Naive B cell (primary cell): Measurements from ENCODE around the gene PCNX1. TPM values are rescaled to one million over a fixed set of nuclear protein-coding genes. Genes with fewer than 3 reads are reported as not detected.

Experiments used
- ATAC-seq, 2 donors: fragments of 150-1000 bp; cut with Tn5 transposase; 2 replicates each; pipeline ENCODE4 v1.10.0; 2021; ENCODE audit warnings: low read depth in 2 of 2, mild to moderate bottlenecking in 2 of 2, moderate library complexity in 2 of 2
- DNase-seq: peaks from one replicate; pipeline ENCODE4 v3.0.0; 2022
- H3K27ac Mint-ChIP-seq, 6 donors: one replicate each; pipeline ENCODE4 v1.8.0; 2020 to 2022; ENCODE audit warnings: mild to moderate bottlenecking in 6 of 6, mixed read lengths in 6 of 6, moderate library complexity in 5 of 6, inconsistent platforms in 2 of 6
- H3K27me3 Mint-ChIP-seq, 3 donors: one replicate each; pipeline ENCODE4 v1.8.0; 2021 to 2022; ENCODE audit warnings: mixed read lengths in 3 of 3, mild to moderate bottlenecking in 1 of 3
- H3K36me3 Mint-ChIP-seq, 2 donors: one replicate each; pipeline ENCODE4 v1.8.0; 2020 to 2022; ENCODE audit warnings: mixed read lengths in 2 of 2, inconsistent platforms in 1 of 2, mild to moderate bottlenecking in 1 of 2
- H3K4me1 Mint-ChIP-seq, 3 donors: one replicate each; pipeline ENCODE4 v1.8.0; 2020 to 2022; ENCODE audit warnings: mixed read lengths in 3 of 3, inconsistent platforms in 1 of 3, mild to moderate bottlenecking in 1 of 3, moderate library complexity in 1 of 3
- H3K4me3 Mint-ChIP-seq, 8 donors: one replicate each; pipeline ENCODE4 v1.8.0; 2020 to 2022; ENCODE audit warnings: mild to moderate bottlenecking in 8 of 8, mixed read lengths in 8 of 8, moderate library complexity in 8 of 8, inconsistent platforms in 2 of 8
- H3K9me3 Mint-ChIP-seq, 7 donors: one replicate each; pipeline ENCODE4 v1.8.0; 2020 to 2022; ENCODE audit warnings: mixed read lengths in 7 of 7, mild to moderate bottlenecking in 5 of 7, inconsistent platforms in 2 of 7, moderate library complexity in 1 of 7
- polyA plus RNA-seq, 6 donors: library from polyadenylated mRNA; unstranded; fragments of 300-500 nt; fragmentation: Illumina TruSeq; gene quantifications; one replicate each; pipeline ENCODE4 v1.2.3, GENCODE V29; 2021; ENCODE audit warnings: low read depth in 6 of 6

The PCNX1 gene
- polyA plus RNA-seq, 6 donors from 2014 or later: 4.8 to 10.7 (median 7.5) TPM

DNA sequence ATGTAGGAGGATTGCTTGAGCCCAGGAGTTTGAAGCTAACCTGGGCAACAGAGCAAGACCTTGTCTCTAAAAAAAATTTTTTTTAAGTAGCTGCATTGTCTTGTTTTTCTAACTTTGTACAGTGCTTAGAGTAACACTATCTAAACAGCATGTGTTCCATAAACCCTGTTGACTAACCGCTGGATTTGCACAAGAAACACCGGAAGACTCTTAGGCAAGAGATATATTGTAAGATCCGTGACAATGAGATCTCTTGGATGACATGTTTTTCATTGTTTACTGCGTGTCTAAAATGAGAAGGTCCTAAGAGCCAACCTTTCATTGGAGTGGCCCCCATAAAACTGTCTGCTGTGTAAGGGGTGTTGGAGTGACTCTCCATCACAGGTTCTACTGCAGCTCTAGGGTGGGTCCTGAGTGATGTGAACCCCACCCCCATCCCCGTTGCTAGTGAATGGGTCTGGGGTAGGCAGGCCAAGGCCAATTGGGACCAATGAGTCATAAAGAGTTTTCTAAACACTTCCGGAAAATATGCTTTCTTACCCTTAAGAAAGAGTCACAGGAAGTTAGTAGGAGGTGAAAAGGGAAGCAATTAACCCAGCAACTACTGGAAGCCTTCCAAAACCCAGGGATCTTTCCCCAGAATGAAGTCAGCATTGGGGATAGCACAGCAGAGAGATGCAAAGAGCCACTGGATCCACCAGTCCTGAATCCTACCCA, 24.3 kb upstream of the PCNX1 start:
- Mint-ChIP-seq H3K9me3 (no peaks in the 10 kb centered on the region), H3K27ac (no peak overlapping the region), H3K4me1 (peaks cover 27 to 36% (median 36%) of the 10 kb centered on the region in 3 donors), H3K4me3 (peak overlapping the region in 2 of 8 donors; percentile 37 to 41), H3K36me3 (no peaks in the 10 kb centered on the region), H3K27me3 (peaks cover 0 to 3% (median 0%) of the 10 kb centered on the region in 3 donors)
- ATAC-seq (no peak), DNase-seq (no peak)

DNA sequence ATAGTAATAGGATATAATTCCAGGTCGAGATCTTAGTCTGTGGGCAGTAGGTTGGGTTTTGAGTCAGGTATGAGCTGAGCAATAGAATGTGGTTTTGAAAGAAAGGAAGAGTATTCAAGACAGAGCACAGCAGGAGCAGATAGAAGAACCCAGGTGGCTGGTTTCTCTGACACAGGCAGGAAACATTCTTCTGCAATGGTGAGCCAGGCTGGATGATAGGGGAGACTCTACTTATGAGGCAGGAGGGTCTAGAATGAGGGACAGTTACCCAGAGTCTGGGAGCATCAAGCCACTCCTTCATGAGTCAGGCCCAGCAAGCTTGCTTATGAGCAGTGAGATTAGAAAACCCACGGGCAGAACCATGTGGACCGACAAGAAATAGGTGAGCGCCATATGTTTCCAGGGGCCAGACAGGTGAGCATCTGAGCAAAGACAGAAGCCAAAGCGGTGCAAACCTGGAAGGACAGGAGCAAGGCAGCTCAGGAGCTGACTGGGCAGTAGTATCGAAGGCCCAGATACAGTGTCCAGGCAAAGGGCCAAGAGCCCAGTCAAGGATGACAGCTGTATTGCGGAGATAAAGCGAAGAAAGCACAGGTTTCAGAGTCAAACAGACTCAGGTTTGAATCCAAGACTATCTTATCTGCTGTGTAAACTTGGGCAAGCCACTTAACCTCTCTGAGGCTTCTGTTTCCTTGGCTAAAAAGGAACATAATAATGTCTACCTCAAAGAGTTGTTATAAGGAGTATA, 22.5 kb upstream of the PCNX1 start:
- Mint-ChIP-seq H3K4me1 (peaks cover 27 to 39% (median 36%) of the 10 kb centered on the region in 3 donors), H3K27me3 (peaks cover 0 to 3% (median 0%) of the 10 kb centered on the region in 3 donors), H3K4me3 (no peak overlapping the region), H3K36me3 (no peaks in the 10 kb centered on the region), H3K9me3 (no peaks in the 10 kb centered on the region), H3K27ac (peak overlapping the region in 1 of 6 donors; percentile 6)
- ATAC-seq (no peak), DNase-seq (no peak)

DNA sequence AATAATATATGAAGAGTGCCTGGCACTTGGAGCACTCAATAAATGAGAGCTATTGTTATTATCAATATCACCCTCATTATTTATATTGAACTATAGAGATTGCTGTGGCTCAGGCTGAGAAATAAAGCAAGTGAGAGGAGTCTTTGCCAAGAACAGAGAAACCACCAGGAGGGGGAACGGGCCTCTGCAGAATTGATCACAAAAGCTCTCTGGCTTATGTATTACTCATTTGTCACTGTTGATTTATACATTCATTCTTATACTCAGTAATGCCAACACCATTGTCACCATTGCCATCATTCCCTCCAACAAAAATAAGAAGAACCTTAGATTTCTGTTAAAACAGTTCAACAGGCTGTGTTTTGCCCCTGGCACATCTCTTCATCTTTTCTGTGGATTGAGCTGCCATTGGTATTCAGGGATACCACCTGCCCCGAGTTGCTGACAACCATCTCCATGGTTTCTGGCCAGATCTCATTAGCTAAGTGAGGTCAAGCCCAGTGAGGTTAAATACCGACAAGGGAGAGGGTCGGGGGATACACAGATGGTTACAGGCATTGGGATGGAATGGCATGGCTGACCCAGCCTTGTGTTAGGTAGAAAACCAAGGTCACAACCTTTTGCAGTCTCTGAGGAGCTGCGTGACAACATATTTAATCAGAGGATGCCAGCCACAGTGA, 21.8 kb upstream of the PCNX1 start:
- ATAC-seq: no peak
- peaks cover 0 to 3% (median 0%) of the 10 kb centered on the region in 3 donors for H3K27me3 Mint-ChIP-seq
- peaks cover 27 to 39% (median 36%) of the 10 kb centered on the region in 3 donors for H3K4me1 Mint-ChIP-seq
- no peak overlapping the region for H3K4me3 Mint-ChIP-seq
- H3K27ac Mint-ChIP-seq: no peak overlapping the region
- DNase-seq: no peak
- no peaks in the 10 kb centered on the region for H3K9me3 Mint-ChIP-seq
- no peaks in the 10 kb centered on the region for H3K36me3 Mint-ChIP-seq

DNA sequence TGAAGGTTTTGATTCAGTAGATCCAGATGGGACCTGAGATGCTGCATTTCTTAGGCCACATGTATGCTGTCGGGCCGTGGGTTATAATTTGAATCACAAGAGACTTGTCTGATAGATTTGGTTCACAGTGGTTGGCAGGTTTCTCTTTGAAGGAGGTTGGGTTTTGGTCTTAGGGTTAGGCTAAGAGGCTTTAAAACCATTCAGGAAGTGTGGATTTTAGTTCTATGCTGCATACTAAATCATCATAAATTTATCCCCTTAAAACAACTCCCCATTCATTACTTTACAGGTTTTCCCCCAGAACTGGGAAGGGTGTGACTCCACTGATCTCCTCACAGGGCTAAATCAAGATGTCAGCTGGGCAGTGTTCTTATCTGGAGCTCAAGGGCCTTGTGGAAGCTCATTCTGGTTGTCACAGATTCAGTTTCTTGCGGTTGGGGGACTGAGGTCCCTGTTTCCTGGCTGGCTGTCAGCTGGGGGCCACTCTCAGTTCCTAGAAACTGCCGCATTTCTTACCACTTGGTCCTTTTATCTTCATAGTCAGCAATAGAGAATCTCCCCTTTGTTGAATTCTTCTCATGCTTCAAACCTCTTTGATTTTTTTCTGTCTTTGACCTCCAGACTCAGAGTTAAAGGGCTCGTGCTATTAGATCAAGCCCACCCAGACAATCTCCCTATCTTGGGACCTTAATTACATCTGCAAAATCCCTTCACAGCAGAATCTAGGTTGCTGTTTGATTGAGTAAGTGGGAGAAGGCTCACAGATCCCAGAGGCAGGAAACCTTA, 20.6 kb upstream of the PCNX1 start:
- peaks cover 0 to 3% (median 0%) of the 10 kb centered on the region in 3 donors for H3K27me3 Mint-ChIP-seq
- H3K27ac Mint-ChIP-seq: peak overlapping the region in 5 of 6 donors; percentile 5 to 70 (median 57)
- no peaks in the 10 kb centered on the region for H3K36me3 Mint-ChIP-seq
- ATAC-seq (peak; percentile 77 to 82), DNase-seq (peak; percentile 33)
- H3K9me3 Mint-ChIP-seq: no peaks in the 10 kb centered on the region
- peaks cover 27 to 39% (median 36%) of the 10 kb centered on the region in 3 donors for H3K4me1 Mint-ChIP-seq
- H3K4me3 Mint-ChIP-seq: peak overlapping the region; percentile 36 to 74 (median 56)

DNA sequence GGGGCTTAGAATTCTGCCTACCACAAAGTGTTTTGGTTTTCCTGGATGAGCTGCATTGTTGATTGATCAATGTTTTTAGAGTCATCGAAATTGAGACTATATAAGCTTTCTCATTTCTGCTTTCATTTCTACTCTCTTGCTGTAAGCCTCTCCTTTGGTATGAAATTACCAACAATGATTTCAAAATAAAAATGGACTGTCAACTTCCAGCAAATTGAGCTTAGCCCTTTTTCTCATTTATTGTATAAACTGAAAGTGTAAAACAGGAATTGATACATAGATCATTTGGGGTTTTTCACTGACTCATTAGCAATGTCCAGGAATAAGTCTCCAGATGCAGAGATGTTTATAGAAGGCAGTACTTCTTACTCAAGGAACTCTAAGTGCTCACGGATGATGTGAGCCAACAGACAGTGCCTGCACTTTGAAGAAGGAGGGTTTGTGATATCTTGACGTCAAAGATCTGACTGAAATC, 20.0 kb upstream of the PCNX1 start:
- peak overlapping the region in 5 of 6 donors; percentile 5 to 70 (median 60) for H3K27ac Mint-ChIP-seq
- H3K36me3 Mint-ChIP-seq: no peaks in the 10 kb centered on the region
- no peak for DNase-seq
- H3K9me3 Mint-ChIP-seq: no peaks in the 10 kb centered on the region
- peaks cover 0 to 3% (median 0%) of the 10 kb centered on the region in 3 donors for H3K27me3 Mint-ChIP-seq
- peaks cover 22 to 35% (median 32%) of the 10 kb centered on the region in 3 donors for H3K4me1 Mint-ChIP-seq
- peak overlapping the region; percentile 36 to 74 (median 56) for H3K4me3 Mint-ChIP-seq
- peak; percentile 43 to 46 for ATAC-seq

DNA sequence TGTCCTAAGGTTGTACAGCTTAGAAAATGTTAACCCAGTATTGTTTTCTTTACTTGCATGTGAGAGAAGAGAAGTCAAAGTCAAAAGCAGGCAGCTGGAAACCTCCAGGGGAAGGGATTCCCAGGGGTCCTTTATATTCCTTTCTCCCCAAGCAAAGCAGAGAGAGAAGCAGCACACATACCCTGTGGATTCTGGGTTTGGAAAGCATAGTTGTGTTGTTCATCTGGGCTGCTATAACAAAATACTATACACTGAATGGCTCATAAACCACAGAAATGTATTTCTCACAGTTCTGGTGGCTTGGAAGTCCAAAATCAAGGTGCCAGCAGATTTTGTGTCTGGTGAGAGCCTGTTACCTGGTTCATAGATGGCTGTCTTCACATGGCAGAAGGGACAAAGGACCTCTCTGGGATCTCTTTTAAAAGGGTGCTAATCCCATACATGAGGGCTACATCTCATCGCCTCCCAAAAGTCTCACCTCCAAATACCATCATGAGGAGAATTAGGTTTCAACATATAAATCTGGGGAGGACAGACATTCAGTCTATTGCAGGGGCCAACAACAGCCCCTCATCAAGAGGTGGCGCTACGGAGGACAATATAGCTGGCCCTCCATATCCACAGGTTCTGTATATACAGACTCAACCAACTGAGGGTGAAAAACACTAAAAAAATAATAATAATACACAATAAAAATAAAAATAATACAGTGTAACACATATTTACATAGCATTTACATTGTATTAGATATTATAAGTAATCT, 19.3 kb upstream of the PCNX1 start:
- ATAC-seq: no peak
- no peaks in the 10 kb centered on the region for H3K9me3 Mint-ChIP-seq
- DNase-seq: no peak
- H3K4me1 Mint-ChIP-seq: peaks cover 18 to 29% (median 25%) of the 10 kb centered on the region in 3 donors
- H3K4me3 Mint-ChIP-seq: peak overlapping the region in 4 of 8 donors; percentile 12 to 55 (median 47)
- H3K27ac Mint-ChIP-seq: peak overlapping the region in 3 of 6 donors; percentile 5 to 60 (median 32)
- no peaks in the 10 kb centered on the region for H3K36me3 Mint-ChIP-seq
- H3K27me3 Mint-ChIP-seq: peaks cover 0 to 5% (median 0%) of the 10 kb centered on the region in 3 donors

DNA sequence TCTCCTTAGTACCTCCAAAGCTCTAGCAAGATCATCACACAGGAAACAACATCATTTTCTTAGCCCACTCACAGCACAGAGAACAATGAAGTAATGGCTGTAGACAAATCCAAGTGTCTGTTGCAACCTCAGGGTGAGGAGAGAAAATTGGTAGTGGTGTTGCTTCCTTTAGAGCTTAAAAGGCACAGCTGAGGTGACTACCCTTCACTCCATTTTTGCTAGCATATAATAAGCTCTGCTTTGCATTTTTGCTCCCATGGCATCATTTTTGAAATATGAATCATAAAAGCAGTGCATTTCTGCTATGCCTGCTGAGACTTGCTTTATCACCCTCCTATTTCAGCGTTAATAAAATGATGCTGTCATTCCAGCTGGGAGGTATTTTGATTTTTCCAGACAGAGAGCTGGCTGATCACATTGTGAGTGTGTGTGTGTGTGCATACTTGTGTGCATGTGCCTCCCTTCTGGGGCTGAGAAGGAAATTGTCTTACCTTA, 18.5 kb upstream of the PCNX1 start:
- Mint-ChIP-seq H3K27ac (no peak overlapping the region), H3K4me1 (peaks cover 18 to 22% (median 19%) of the 10 kb centered on the region in 3 donors), H3K4me3 (no peak overlapping the region), H3K9me3 (no peaks in the 10 kb centered on the region), H3K27me3 (peaks cover 2 to 10% (median 5%) of the 10 kb centered on the region in 3 donors), H3K36me3 (no peaks in the 10 kb centered on the region)
- DNase-seq: no peak
- no peak for ATAC-seq

DNA sequence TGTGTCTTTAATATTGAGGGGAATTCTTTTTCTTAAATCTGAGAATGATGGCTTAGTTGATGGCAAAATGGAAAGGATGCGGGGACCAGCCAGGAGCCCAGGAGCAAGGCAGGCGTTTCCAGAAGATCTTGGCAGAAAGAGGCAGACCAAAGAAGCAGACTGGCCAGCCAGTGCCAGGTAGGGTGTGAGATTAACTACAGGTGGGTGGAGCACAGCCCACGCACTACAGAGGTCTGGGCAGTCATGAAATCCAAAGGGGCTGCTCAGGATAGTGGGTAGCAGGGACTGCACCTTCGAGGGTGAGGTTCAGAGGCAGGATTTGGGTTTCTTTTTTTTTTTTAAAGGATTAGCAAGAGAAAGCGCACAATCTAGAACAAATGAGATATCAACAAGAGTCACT, 17.7 kb upstream of the PCNX1 start:
- Mint-ChIP-seq H3K36me3 (no peaks in the 10 kb centered on the region), H3K27me3 (peaks cover 10 to 17% (median 11%) of the 10 kb centered on the region in 3 donors), H3K4me3 (peak overlapping the region in 1 of 8 donors; percentile 11), H3K27ac (peak overlapping the region in 1 of 6 donors; percentile 13), H3K4me1 (peaks cover 18 to 22% (median 19%) of the 10 kb centered on the region in 3 donors), H3K9me3 (peaks cover 0 to 2% (median 0%) of the 10 kb centered on the region in 7 donors)
- ATAC-seq (no peak), DNase-seq (no peak)

DNA sequence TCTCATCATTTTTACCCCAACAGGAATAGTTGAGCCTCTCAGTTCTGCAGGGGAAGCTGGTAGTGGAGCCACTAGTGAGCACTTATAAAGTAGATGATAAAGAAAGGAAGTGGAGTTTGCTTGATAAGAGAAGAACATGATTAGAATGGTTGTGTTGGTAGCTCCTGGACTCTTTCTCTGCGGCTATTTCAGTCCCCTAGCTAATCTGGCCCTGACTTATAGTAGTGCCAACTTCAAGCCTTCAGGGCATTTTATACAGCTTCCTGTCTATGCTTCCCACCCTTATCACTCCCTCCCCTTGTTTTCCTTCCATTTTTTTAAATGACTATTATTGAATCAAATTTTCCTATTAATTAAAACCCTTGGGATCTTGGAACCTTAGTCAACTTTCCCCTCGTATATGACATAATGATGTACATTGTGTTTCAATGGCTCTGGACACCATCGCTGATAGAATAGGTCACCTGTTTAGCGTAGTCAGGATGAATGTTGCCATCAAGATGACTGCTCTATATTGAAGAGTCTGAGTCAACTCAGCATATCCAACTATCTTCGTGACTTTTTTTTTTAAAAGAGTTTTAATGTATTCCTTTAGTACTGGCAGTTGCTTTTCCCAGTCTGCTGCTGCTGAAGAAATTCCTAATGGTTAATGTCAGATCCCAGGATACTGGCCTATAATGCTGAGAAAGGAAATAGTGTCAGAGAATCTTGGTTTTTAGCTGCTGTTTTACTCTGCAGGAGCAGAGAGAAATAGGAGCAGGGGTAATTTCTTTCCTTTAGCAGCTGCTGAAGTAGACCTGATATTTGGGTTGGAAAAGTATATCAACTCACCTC, 16.2 kb upstream of the PCNX1 start:
- Mint-ChIP-seq H3K4me1 (peaks cover 17 to 21% (median 17%) of the 10 kb centered on the region in 3 donors), H3K4me3 (no peak overlapping the region), H3K27ac (no peak overlapping the region)

DNA sequence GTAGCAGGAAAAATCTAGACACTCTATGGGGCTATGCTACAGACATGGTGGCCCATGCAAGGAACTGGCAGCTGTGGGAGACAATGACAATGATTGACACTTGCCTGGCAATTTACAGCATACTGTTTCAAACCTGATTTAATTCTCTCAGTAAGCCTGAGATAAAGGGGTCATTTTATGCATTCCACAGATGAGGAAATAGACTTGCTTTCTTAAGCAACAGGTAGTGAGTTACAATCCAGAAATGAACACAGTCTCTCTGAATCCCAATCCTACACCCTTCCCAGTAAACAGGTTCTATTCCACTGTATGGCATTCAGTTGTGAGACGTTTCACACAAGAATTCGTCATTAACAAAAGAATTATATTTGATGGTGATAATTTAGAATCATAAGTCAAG, 15.5 kb upstream of the PCNX1 start:
- no peak overlapping the region for H3K27ac Mint-ChIP-seq
- H3K27me3 Mint-ChIP-seq: peaks cover 13 to 21% (median 21%) of the 10 kb centered on the region in 3 donors
- peaks cover 10 to 14% (median 10%) of the 10 kb centered on the region in 3 donors for H3K4me1 Mint-ChIP-seq
- ATAC-seq: no peak
- peaks cover 0 to 4% of the 10 kb centered on the region in 2 donors for H3K36me3 Mint-ChIP-seq
- peaks cover 0 to 4% (median 0%) of the 10 kb centered on the region in 7 donors for H3K9me3 Mint-ChIP-seq
- no peak for DNase-seq
- H3K4me3 Mint-ChIP-seq: no peak overlapping the region

More for the DNA sequence above, 16.2 kb upstream of the PCNX1 start:
- peaks cover 0 to 2% (median 0%) of the 10 kb centered on the region in 7 donors for H3K9me3 Mint-ChIP-seq
- no peaks in the 10 kb centered on the region for H3K36me3 Mint-ChIP-seq
- ATAC-seq (no peak), DNase-seq (no peak)
- H3K27me3 Mint-ChIP-seq: peaks cover 13 to 17% (median 16%) of the 10 kb centered on the region in 3 donors
